Mucosa of stomach (tissue), 1 donor: Measurements from ENCODE around the gene ZFR2.

Source experiments
- H3K27me3 ChIP-seq: one replicate; pipeline ENCODE4 v1.7.0; 2013; ENCODE audit warnings: mild to moderate bottlenecking, low read length; ENCODE audit not compliant: control insufficient read depth, insufficient read depth
- H3K36me3 ChIP-seq: one replicate; pipeline ENCODE4 v1.7.0; 2013; ENCODE audit warnings: low read length; ENCODE audit not compliant: control insufficient read depth, insufficient read depth
- H3K4me1 ChIP-seq: one replicate; pipeline ENCODE4 v1.7.0; 2013; ENCODE audit warnings: mild to moderate bottlenecking, low read length; ENCODE audit not compliant: control insufficient read depth, insufficient read depth
- H3K4me3 ChIP-seq: one replicate; pipeline ENCODE4 v1.7.0; 2013; ENCODE audit warnings: low read length
- H3K9ac ChIP-seq: one replicate; pipeline ENCODE4 v1.7.0; 2013; ENCODE audit warnings: mild to moderate bottlenecking, low read length, moderate library complexity
- H3K9me3 ChIP-seq: one replicate; pipeline ENCODE4 v1.7.0; 2013; ENCODE audit warnings: mild to moderate bottlenecking, low read length, moderate library complexity; ENCODE audit not compliant: control insufficient read depth
- donor health status: Pancreatic carcinoma.

The ZFR2 gene

GRCh38 chr19:3805859-3806258 lies 63.0 kb downstream of the ZFR2 start:
- Histone ChIP-seq H3K4me3 (no peak overlapping the region), H3K36me3 (no peaks in the 10 kb centered on the region), H3K9ac (no peak overlapping the region), H3K9me3 (no peaks in the 10 kb centered on the region), H3K27me3 (peaks cover 17% of the 10 kb centered on the region), H3K4me1 (peaks cover 5% of the 10 kb centered on the region)

- Histone ChIP-seq H3K4me1 (peaks cover 5% of the 10 kb centered on the region), H3K9ac (no peak overlapping the region), H3K36me3 (no peaks in the 10 kb centered on the region), H3K4me3 (no peak overlapping the region), H3K9me3 (no peaks in the 10 kb centered on the region), H3K27me3 (peaks cover 18% of the 10 kb centered on the region)
Observed at GRCh38 chr19:3804429-3804828, 64.4 kb downstream of the ZFR2 start.

- Histone ChIP-seq H3K9ac (no peak overlapping the region), H3K27me3 (peaks cover 18% of the 10 kb centered on the region), H3K36me3 (no peaks in the 10 kb centered on the region), H3K4me3 (no peak overlapping the region), H3K9me3 (no peaks in the 10 kb centered on the region), H3K4me1 (peaks cover 5% of the 10 kb centered on the region)
Observed at GRCh38 chr19:3803986-3804385, 64.9 kb downstream of the ZFR2 start.

- Histone ChIP-seq H3K27me3 (peaks cover 18% of the 10 kb centered on the region), H3K9ac (no peak overlapping the region), H3K4me3 (no peak overlapping the region), H3K36me3 (no peaks in the 10 kb centered on the region), H3K4me1 (peaks cover 5% of the 10 kb centered on the region), H3K9me3 (no peaks in the 10 kb centered on the region)
Observed at GRCh38 chr19:3803114-3803888, 65.5 kb downstream of the ZFR2 start.

- H3K27me3 ChIP-seq, result peaks cover 18% of the 10 kb centered on the region
- peaks cover 5% of the 10 kb centered on the region for H3K4me1 ChIP-seq
- no peaks in the 10 kb centered on the region for H3K9me3 ChIP-seq
- H3K36me3 ChIP-seq, result no peaks in the 10 kb centered on the region
- no peak overlapping the region for H3K4me3 ChIP-seq
- no peak overlapping the region for H3K9ac ChIP-seq
Observed at GRCh38 chr19:3801412-3802096, 67.3 kb downstream of the ZFR2 start.

GRCh38 chr19:3800996-3801395 lies 67.8 kb downstream of the ZFR2 start:
- Histone ChIP-seq H3K4me3 (no peak overlapping the region), H3K4me1 (peaks cover 5% of the 10 kb centered on the region), H3K9ac (no peak overlapping the region), H3K27me3 (peaks cover 18% of the 10 kb centered on the region), H3K9me3 (no peaks in the 10 kb centered on the region), H3K36me3 (no peaks in the 10 kb centered on the region)

- Histone ChIP-seq H3K36me3 (no peaks in the 10 kb centered on the region), H3K4me3 (no peak overlapping the region), H3K4me1 (peaks cover 5% of the 10 kb centered on the region), H3K27me3 (peaks cover 18% of the 10 kb centered on the region), H3K9ac (no peak overlapping the region), H3K9me3 (no peaks in the 10 kb centered on the region)
Observed at GRCh38 chr19:3798137-3798536, 70.7 kb downstream of the ZFR2 start.

- no peaks in the 10 kb centered on the region for H3K36me3 ChIP-seq
- no peak overlapping the region for H3K9ac ChIP-seq
- H3K4me1 ChIP-seq, result peaks cover under 1% of the 10 kb centered on the region
- H3K4me3 ChIP-seq, result no peak overlapping the region
- H3K27me3 ChIP-seq, result peaks cover 6% of the 10 kb centered on the region
- H3K9me3 ChIP-seq, result no peaks in the 10 kb centered on the region
Observed at GRCh38 chr19:3796358-3796757, 72.5 kb downstream of the ZFR2 start.

- Histone ChIP-seq H3K4me1 (no peaks in the 10 kb centered on the region), H3K9ac (no peak overlapping the region), H3K27me3 (no peaks in the 10 kb centered on the region), H3K36me3 (no peaks in the 10 kb centered on the region), H3K4me3 (no peak overlapping the region), H3K9me3 (no peaks in the 10 kb centered on the region)
Observed at GRCh38 chr19:3793799-3794198, 75.0 kb downstream of the ZFR2 start.

GRCh38 chr19:3792114-3792513 lies 76.7 kb downstream of the ZFR2 start:
- Histone ChIP-seq H3K9me3 (no peaks in the 10 kb centered on the region), H3K4me1 (no peaks in the 10 kb centered on the region), H3K4me3 (no peak overlapping the region), H3K36me3 (no peaks in the 10 kb centered on the region), H3K27me3 (no peaks in the 10 kb centered on the region), H3K9ac (no peak overlapping the region)

- Histone ChIP-seq H3K36me3 (no peaks in the 10 kb centered on the region), H3K9ac (no peak overlapping the region), H3K9me3 (no peaks in the 10 kb centered on the region), H3K4me3 (no peak overlapping the region), H3K4me1 (no peaks in the 10 kb centered on the region), H3K27me3 (peaks cover 7% of the 10 kb centered on the region)
Observed at GRCh38 chr19:3790941-3791340, 77.9 kb downstream of the ZFR2 start.

GRCh38 chr19:3790209-3790734 lies 78.6 kb downstream of the ZFR2 start:
- Histone ChIP-seq H3K27me3 (peaks cover 13% of the 10 kb centered on the region), H3K4me1 (no peaks in the 10 kb centered on the region), H3K36me3 (no peaks in the 10 kb centered on the region), H3K4me3 (no peak overlapping the region), H3K9ac (no peak overlapping the region), H3K9me3 (no peaks in the 10 kb centered on the region)
